ENCODE data around the gene MTARC2. TPM values are rescaled to one million over a fixed set of nuclear protein-coding genes. Genes with fewer than 3 reads are reported as not detected.

MTARC2 gene
- total and polyA plus RNA-seq, 10 donors, result 4.8 to 27.2 (median 15.3) TPM

DNA sequence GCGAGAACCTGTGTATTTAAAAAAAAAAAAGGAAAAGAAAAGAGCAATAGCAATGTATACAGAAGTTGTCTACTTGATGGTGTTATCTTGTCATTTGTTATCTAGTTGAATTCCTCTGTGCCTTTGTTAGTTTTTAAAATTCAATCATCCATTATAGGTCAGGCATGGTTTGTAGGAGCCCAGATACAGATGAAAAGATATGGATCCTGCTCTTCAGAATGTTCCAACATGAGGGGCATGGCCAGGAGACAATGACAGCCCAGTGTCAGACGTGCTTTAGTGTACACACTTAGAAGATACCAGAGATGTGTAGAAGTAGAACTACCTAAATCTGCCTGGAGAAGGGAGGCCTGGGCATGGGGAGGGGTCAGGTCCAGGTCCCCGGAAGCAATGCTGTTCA lies 16.6 kb downstream of the MTARC2 start:
- H3K36me3 ChIP-seq, result peaks cover 0 to 23% (median 5%) of the 10 kb centered on the region in 6 donors
- no peak overlapping the region for H3K4me3 ChIP-seq
- H3K9me3 ChIP-seq, result no peaks in the 10 kb centered on the region
- no peak for DNase-seq
- TF ChIP-seq, protein P1, sequence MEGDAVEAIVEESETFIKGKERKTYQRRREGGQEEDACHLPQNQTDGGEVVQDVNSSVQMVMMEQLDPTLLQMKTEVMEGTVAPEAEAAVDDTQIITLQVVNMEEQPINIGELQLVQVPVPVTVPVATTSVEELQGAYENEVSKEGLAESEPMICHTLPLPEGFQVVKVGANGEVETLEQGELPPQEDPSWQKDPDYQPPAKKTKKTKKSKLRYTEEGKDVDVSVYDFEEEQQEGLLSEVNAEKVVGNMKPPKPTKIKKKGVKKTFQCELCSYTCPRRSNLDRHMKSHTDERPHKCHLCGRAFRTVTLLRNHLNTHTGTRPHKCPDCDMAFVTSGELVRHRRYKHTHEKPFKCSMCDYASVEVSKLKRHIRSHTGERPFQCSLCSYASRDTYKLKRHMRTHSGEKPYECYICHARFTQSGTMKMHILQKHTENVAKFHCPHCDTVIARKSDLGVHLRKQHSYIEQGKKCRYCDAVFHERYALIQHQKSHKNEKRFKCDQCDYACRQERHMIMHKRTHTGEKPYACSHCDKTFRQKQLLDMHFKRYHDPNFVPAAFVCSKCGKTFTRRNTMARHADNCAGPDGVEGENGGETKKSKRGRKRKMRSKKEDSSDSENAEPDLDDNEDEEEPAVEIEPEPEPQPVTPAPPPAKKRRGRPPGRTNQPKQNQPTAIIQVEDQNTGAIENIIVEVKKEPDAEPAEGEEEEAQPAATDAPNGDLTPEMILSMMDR (IDR thresholded peaks at IDR 0.05 in 8 of 11, conservative IDR thresholded peaks at IDR 0.05 in 3 of 11), result no peak
- TF ChIP-seq POLR2AphosphoS5 (IDR thresholded peaks at IDR 0.05), result no peak
- TF ChIP-seq POLR2A (IDR thresholded peaks at IDR 0.05), result no peak
- WGBS, 5 donors, result 87 to 94% (median 91%) methylated on average over 3 of the region's 3 CpGs
- H3K27ac ChIP-seq, result peak overlapping the region in 1 of 8 donors; percentile 77
- H3K27me3 ChIP-seq (replicated peaks in 1 of 7), result no peaks in the 10 kb centered on the region
- intact Hi-C loops (cut with DNase I; ENCODE audit: low total_unique reads), result no loop called here
- H3K4me1 ChIP-seq, result peaks cover 0 to 39% (median 14%) of the 10 kb centered on the region in 6 donors

DNA sequence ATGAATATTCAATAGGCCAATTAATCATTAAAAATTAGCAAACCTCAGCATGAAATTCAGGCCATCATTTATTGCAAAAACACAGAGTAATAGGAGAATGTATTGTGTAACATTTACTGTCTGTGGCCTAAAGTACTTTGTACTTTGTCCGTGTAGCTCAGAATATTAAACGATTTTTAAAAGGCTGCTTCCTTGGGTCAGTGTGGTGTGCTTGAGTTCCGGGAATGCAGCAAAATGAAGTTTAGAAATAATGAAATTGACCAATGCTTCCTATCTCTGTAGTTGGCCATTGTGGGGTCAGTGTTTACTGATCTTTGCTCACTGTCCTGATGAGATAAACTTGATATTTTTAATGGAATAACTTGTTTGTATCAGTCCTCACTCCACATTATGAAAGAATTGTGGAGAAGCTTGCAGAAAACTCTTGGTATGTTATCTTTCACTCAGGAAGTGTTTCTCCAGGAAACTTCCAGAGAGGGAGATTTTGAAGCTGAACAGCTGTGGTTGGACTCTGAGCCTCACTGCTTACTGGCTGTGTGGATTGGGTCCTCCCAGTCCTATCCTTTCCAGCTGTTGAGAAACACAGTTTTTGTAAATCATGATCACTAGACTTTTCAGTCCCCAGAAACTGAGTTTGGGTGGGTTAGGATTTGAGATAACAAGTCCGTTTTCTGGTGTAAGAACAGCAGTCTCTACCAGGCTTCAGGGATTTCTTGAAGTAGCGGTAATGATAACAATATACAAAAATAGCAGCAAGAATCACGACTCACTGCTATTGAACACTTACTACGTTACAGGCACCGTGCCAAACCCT lies 19.4 kb downstream of the MTARC2 start:
- intact Hi-C loops (cut with DNase I; ENCODE audit: low total_unique reads), result no loop called here
- TF ChIP-seq POLR2AphosphoS5 (IDR thresholded peaks at IDR 0.05), result peak in 1 of 3 donors; percentile 19
- no peak for TF ChIP-seq POLR2A (IDR thresholded peaks at IDR 0.05)
- TF ChIP-seq, protein P1 (IDR thresholded peaks at IDR 0.05 in 8 of 11, conservative IDR thresholded peaks at IDR 0.05 in 3 of 11), result no peak
- Histone ChIP-seq H3K27me3 (replicated peaks in 1 of 7) (no peaks in the 10 kb centered on the region), H3K36me3 (peaks cover 0 to 17% (median 5%) of the 10 kb centered on the region in 6 donors), H3K4me1 (peaks cover 0 to 42% (median 14%) of the 10 kb centered on the region in 6 donors), H3K9me3 (no peaks in the 10 kb centered on the region), H3K4me3 (no peak overlapping the region), H3K27ac (peak overlapping the region in 7 of 8 donors; percentile 44 to 77 (median 70))
- no peak for DNase-seq
- 36 to 63% (median 42%) methylated on average over 8 of the region's 8 CpGs for WGBS, 5 donors

DNA sequence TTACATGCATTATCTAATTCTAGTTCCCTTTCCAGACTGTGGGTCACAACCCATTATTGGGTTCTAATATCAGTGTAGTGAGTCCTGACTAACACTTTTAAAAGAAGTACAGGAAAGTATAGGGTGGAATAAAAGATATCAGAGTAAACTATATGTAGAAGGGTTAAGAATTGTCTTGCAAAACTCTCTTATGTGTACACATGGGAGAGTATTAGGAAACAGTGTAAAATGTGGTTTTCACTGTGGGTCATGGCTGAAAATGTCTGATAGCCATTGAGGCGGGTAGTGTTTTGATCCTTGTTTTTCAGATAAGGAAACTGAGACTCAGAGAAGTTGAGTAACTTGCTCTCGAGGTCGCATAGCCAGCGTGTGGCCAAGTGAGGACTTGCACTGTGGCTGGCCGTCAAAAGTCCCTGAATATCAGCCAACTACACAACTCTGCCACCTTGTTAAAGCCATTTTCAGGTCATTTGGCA lies 20.0 kb downstream of the MTARC2 start:
- peaks cover 0 to 42% (median 14%) of the 10 kb centered on the region in 6 donors for H3K4me1 ChIP-seq
- H3K4me3 ChIP-seq, result no peak overlapping the region
- no peaks in the 10 kb centered on the region for H3K9me3 ChIP-seq
- H3K36me3 ChIP-seq, result peaks cover 0 to 11% (median 1%) of the 10 kb centered on the region in 6 donors
- DNase-seq, result no peak
- no peaks in the 10 kb centered on the region for H3K27me3 ChIP-seq (replicated peaks in 1 of 7)
- WGBS, 5 donors, result 35 to 87% (median 61%) methylated on average over 5 of the region's 5 CpGs
- H3K27ac ChIP-seq, result peak overlapping the region in 7 of 8 donors; percentile 44 to 77 (median 70)
- intact Hi-C loops (cut with DNase I; ENCODE audit: low total_unique reads), result no loop called here
- TF ChIP-seq POLR2AphosphoS5 (IDR thresholded peaks at IDR 0.05), result no peak
- TF ChIP-seq POLR2A (IDR thresholded peaks at IDR 0.05), result no peak
- TF ChIP-seq, protein P1 (IDR thresholded peaks at IDR 0.05 in 8 of 11, conservative IDR thresholded peaks at IDR 0.05 in 3 of 11), result no peak

DNA sequence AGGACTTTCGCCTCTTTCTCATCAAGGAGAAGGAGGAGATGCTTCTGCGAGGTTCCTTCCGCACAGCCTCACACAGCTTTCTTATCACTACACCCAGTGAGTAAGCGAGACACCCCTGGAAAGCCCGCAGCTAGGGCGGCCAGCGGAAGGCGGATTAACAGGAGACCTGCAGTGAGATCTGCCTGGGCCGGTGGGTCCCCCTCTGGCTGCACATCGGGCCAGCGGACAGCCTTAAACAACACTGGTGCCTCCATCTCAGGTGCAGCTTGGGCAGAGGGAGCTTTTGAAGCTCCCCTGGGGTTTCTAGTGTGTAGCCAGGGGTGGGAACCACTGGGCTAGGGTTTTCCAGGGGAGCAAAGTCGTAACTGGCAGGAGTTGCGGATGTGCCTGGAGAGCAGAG lies 21.1 kb downstream of the MTARC2 start:
- intact Hi-C loops (cut with DNase I; ENCODE audit: low total_unique reads), result no loop called here
- Histone ChIP-seq H3K27ac (peak overlapping the region in 4 of 8 donors; percentile 64 to 77 (median 74)), H3K4me3 (no peak overlapping the region), H3K4me1 (peaks cover 0 to 42% (median 14%) of the 10 kb centered on the region in 6 donors), H3K27me3 (replicated peaks in 1 of 7) (no peaks in the 10 kb centered on the region), H3K36me3 (peaks cover 0 to 9% (median 0%) of the 10 kb centered on the region in 6 donors), H3K9me3 (no peaks in the 10 kb centered on the region)
- TF ChIP-seq, protein P1 (IDR thresholded peaks at IDR 0.05 in 8 of 11, conservative IDR thresholded peaks at IDR 0.05 in 3 of 11), result no peak
- no peak for TF ChIP-seq POLR2AphosphoS5 (IDR thresholded peaks at IDR 0.05)
- no peak for DNase-seq
- WGBS, 5 donors, result 93 to 97% (median 96%) methylated on average over 9 to 13 of the region's 13 CpGs

Measured in spleen (tissue), 11 donors.